HCT116 (cell line): ENCODE results near the gene TMEM204. TPM values are rescaled to one million over a fixed set of nuclear protein-coding genes. Genes with fewer than 3 reads are reported as not detected.

ENCODE experiments used
- ATAC-seq: fragments of 200-7000 bp; cut with Tn5 transposase; 2 replicates; pipeline ENCODE4 v1.9.1; 2020; ENCODE audit warnings: mild to moderate bottlenecking, moderate library complexity
- BruUV-seq: library from RNA; stranded (reverse); fragments of 400-500 nt; replicated peaks from 2 replicates; lab custom pipeline; 2021; lab: Mats Ljungman, UMichigan
- CTCF ChIA-PET: fragments of 300-600 bp; sonication (Branson Sonifier 250); formaldehyde crosslinking; loops from one replicate; lab custom pipeline; 2021; ENCODE audit warnings: antibody characterized with exemption; lab: Charles Lee
- POLR2A ChIA-PET: fragments of 300-600, 350-600 bp; sonication (Branson Sonifier 250); formaldehyde crosslinking; loops from one replicate; lab custom pipeline; 2021; ENCODE audit warnings: antibody characterized with exemption; lab: Charles Lee
- RAD21 ChIA-PET, 2 experiments: fragments of 300-600 bp; sonication (Branson Sonifier 250); formaldehyde crosslinking; loops; one replicate each; lab custom pipeline; 2023; ENCODE audit warnings: low total read pairs in 2 of 2; ENCODE audit not compliant: uncharacterized antibody in 2 of 2, unreplicated experiment in 2 of 2, low non-redundant PET in 1 of 2; lab: Charles Lee
- DNase-seq: peaks from one replicate; pipeline ENCODE4 v3.0.0-alpha.2; 2010; ENCODE audit warnings: low read depth, low spot score
- H2AFZ ChIP-seq: fragments of 200-600 bp; shearing (Covaris generic), sonication (generic); 2 replicates; pipeline ENCODE4 v1.6.1; 2017; ENCODE audit warnings: low read depth, mixed run types, mixed read lengths, antibody characterized with exemption, low read length; ENCODE audit not compliant: poor library complexity, severe bottlenecking
- H3K27ac ChIP-seq: 2 replicates; pipeline ENCODE4 v1.5.1; 2012; ENCODE audit warnings: low read depth, low read length
- H3K27me3 ChIP-seq: fragments of 200-600 bp; sonication (generic); 2 replicates; pipeline ENCODE4 v1.6.1; 2016; ENCODE audit warnings: mixed run types, low read length, mixed read lengths; ENCODE audit not compliant: insufficient read depth
- H3K36me3 ChIP-seq, 2 experiments: fragments of 200-500 bp in 1 of 2; fragments of 200-600 bp in 1 of 2; sonication (Bioruptor generic) in 1 of 2; sonication (generic) in 1 of 2; 2 replicates each; pipeline versions ENCODE4 v1.5.1 to v1.6.1; 2014 to 2016; ENCODE audit warnings: low read length in 2 of 2, inconsistent platforms in 1 of 2, mixed read lengths in 1 of 2, mixed run types in 1 of 2; ENCODE audit not compliant: insufficient read depth in 2 of 2, control insufficient read depth in 1 of 2
- H3K4me1 ChIP-seq, 2 experiments: fragments of 200-600 bp in 1 of 2; sonication (generic) in 1 of 2; 2 replicates each; pipeline versions ENCODE4 v1.5.1 to v1.6.1; 2012 to 2017; ENCODE audit warnings: low read length in 2 of 2, inconsistent platforms in 1 of 2, mild to moderate bottlenecking in 1 of 2, mixed read lengths in 1 of 2, mixed run types in 1 of 2, moderate library complexity in 1 of 2; ENCODE audit not compliant: insufficient read depth in 2 of 2, control insufficient read depth in 1 of 2
- H3K4me2 ChIP-seq: fragments of 200-600 bp; sonication (generic); 2 replicates; pipeline ENCODE4 v1.6.1; 2017; ENCODE audit warnings: mixed run types, low read length, mixed read lengths
- H3K4me3 ChIP-seq, 2 experiments: fragments of 200-600 bp in 1 of 2; sonication (generic) in 1 of 2; replicated peaks in 1 of 2; 2 replicates each; pipeline ENCODE4 v1.5.1; 2011 to 2016; ENCODE audit warnings: low read length in 2 of 2, control low read depth in 1 of 2, low read depth in 1 of 2, mild to moderate bottlenecking in 1 of 2, mixed read lengths in 1 of 2, mixed run types in 1 of 2
- H3K79me2 ChIP-seq: fragments of 200-600 bp; sonication (generic); 2 replicates; pipeline ENCODE4 v1.6.1; 2017; ENCODE audit warnings: mild to moderate bottlenecking, mixed run types, low read length, moderate library complexity, mixed read lengths; ENCODE audit not compliant: insufficient read depth
- H3K9ac ChIP-seq: fragments of 200-600 bp; sonication (generic); 2 replicates; pipeline ENCODE4 v1.6.1; 2016; ENCODE audit warnings: low read length, mixed read lengths
- H3K9me2 ChIP-seq: fragments of 200-600 bp; sonication (generic), shearing (Covaris generic); 2 replicates; pipeline ENCODE4 v1.6.1; 2017; ENCODE audit warnings: mixed run types, mild to moderate bottlenecking, moderate library complexity; ENCODE audit not compliant: insufficient read depth
- H3K9me3 ChIP-seq, 2 experiments: fragments of 200-500 bp in 1 of 2; fragments of 200-600 bp in 1 of 2; sonication (Bioruptor generic) in 1 of 2; sonication (generic) in 1 of 2; 2 replicates each; pipeline ENCODE4 v1.6.1; 2014 to 2017; ENCODE audit warnings: low read length in 2 of 2, mixed read lengths in 2 of 2, inconsistent platforms in 1 of 2, low read depth in 1 of 2, mild to moderate bottlenecking in 1 of 2, mixed run types in 1 of 2, moderate library complexity in 1 of 2; ENCODE audit not compliant: control insufficient read depth in 1 of 2, insufficient read depth in 1 of 2
- H4K20me1 ChIP-seq: fragments of 200-600 bp; sonication (generic), shearing (Covaris generic); 2 replicates; pipeline ENCODE4 v1.6.1; 2017; ENCODE audit warnings: mixed run types, mild to moderate bottlenecking, moderate library complexity; ENCODE audit not compliant: insufficient read depth
- ATF3 ChIP-seq: IDR thresholded peaks from 2 replicates; pipeline ENCODE4 v1.6.1; 2012
- CEBPB ChIP-seq: IDR thresholded peaks from 2 replicates; pipeline ENCODE4 v1.6.1; 2012; ENCODE audit warnings: low read depth
- EZH2 ChIP-seq: fragments of 200-600 bp; sonication (generic); IDR thresholded peaks from 2 replicates; pipeline ENCODE4 v1.6.1; 2017; ENCODE audit warnings: antibody characterized with exemption, mixed run types
- EZH2phosphoT487 ChIP-seq: fragments of 200-600 bp; IDR thresholded peaks from 2 replicates; pipeline ENCODE4 v1.6.1; 2018; ENCODE audit warnings: antibody characterized with exemption, borderline replicate concordance
- FOSL1 ChIP-seq: IDR thresholded peaks from 2 replicates; pipeline ENCODE4 v1.6.1; 2012; ENCODE audit warnings: low read depth
- MAX ChIP-seq: IDR thresholded peaks from 2 replicates; pipeline ENCODE4 v1.6.1; 2012
- POLR2AphosphoS5 ChIP-seq: IDR thresholded peaks from 2 replicates; pipeline ENCODE4 v1.6.1; 2011; ENCODE audit warnings: mild to moderate bottlenecking, low read depth, low read length, moderate library complexity
- REST ChIP-seq: IDR thresholded peaks from 2 replicates; pipeline ENCODE4 v1.6.1; 2012; ENCODE audit warnings: low read depth
- ZNF274 ChIP-seq: fragments of 200-500 bp; sonication (Bioruptor generic); IDR thresholded peaks from 2 replicates; pipeline ENCODE4 v1.6.1; 2014; ENCODE audit warnings: mild to moderate bottlenecking, low read depth, low read length, inconsistent platforms
- intact Hi-C: fragments of 100-400 bp; cut with micrococcal nuclease; formaldehyde crosslinking; loops from 2 replicates; pipeline ENCODE4 v1.10.0; 2022
- total RNA-seq: library from RNA; stranded (reverse); gene quantifications from one replicate; pipeline ENCODE4 v1.2.1, GENCODE V29; 2021; ENCODE audit not compliant: unreplicated experiment

TMEM204 gene
- total RNA-seq, 1 experiment from 2014 or later = 0.22 TPM

- intact Hi-C loops = no loop called here
- Histone ChIP-seq H3K27ac (no peak overlapping the region), H3K9me2 (no peaks in the 10 kb centered on the region), H3K4me3 (no peak overlapping the region), H3K27me3 (no peaks in the 10 kb centered on the region), H3K79me2 (peaks cover 38% of the 10 kb centered on the region), H3K9ac (no peak overlapping the region), H4K20me1 (no peaks in the 10 kb centered on the region), H3K4me1 (peaks cover 10 to 17% of the 10 kb centered on the region in 2 experiments), H3K9me3 (no peaks in the 10 kb centered on the region), H3K36me3 (peaks cover 3 to 30% of the 10 kb centered on the region in 2 experiments; a peak in 3 of 4 replicates), H2AFZ (no peak overlapping the region), H3K4me2 (no peak overlapping the region)
- ChIA-PET CTCF (no interaction called here), POLR2A (no interaction called here), RAD21 (no interaction called here)
- TF ChIP-seq ZNF274 (no peak), ATF3 (no peak), REST (no peak), EZH2phosphoT487 (no peak), FOSL1 (no peak), POLR2AphosphoS5 (no peak), EZH2 (no peak), CEBPB (no peak), MAX (no peak)
- ATAC-seq (no peak), DNase-seq (no peak)
- BruUV-seq = no TSS peak
Observed at GRCh38 chr16:1495211-1495888, 38.1 kb upstream of the TMEM204 start.
